ENCODE data around the gene ZP4. TPM values are rescaled to one million over a fixed set of nuclear protein-coding genes. Genes with fewer than 3 reads are reported as not detected.

ZP4 gene
- total RNA-seq (2014; rRNA removed; shearing (Covaris generic)) = not detected in 2 replicates

- Histone ChIP-seq H3K27ac (no peak within 1 kb of the TSS), H3K4me1 (replicated peaks) (no peaks in the 10 kb centered on the region), H3K27me3 (replicated peaks) (no peaks in the 10 kb centered on the region), H3K36me3 (no peaks in the 10 kb centered on the region), H3K9me3 (replicated peaks) (0 out of 2 replicates have a peak, but pooled peaks cover 2% of the 10 kb centered on the region), H3K4me3 (no peak within 1 kb of the TSS)
- DNase-seq (ENCODE audit: low read depth in 1 of 2, low spot score in 2 of 2) = no peak
Observed at GRCh38 chr1:237890822-237891221, at the start of gene ZP4. ZP4 (minus strand) TSS chr1:237890922; CDS start chr1:237890635, 287 bp downstream.

- no peak overlapping the region for H3K27ac ChIP-seq
- no peaks in the 10 kb centered on the region for H3K4me1 ChIP-seq (replicated peaks)
- no peaks in the 10 kb centered on the region for H3K36me3 ChIP-seq
- H3K4me3 ChIP-seq = no peak overlapping the region
- H3K27me3 ChIP-seq (replicated peaks) = no peaks in the 10 kb centered on the region
- H3K9me3 ChIP-seq (replicated peaks) = no peaks in the 10 kb centered on the region
- no peak for DNase-seq (ENCODE audit: low read depth in 1 of 2, low spot score in 2 of 2)
Observed at GRCh38 chr1:237938553-237938952, 47.8 kb upstream of the ZP4 start.

GRCh38 chr1:237938068-237938467, 47.3 kb upstream of the ZP4 start:
- no peaks in the 10 kb centered on the region for H3K4me1 ChIP-seq (replicated peaks)
- H3K27me3 ChIP-seq (replicated peaks) = no peaks in the 10 kb centered on the region
- no peak overlapping the region for H3K27ac ChIP-seq
- DNase-seq (ENCODE audit: low read depth in 1 of 2, low spot score in 2 of 2) = no peak
- H3K36me3 ChIP-seq = no peaks in the 10 kb centered on the region
- H3K9me3 ChIP-seq (replicated peaks) = no peaks in the 10 kb centered on the region
- H3K4me3 ChIP-seq = no peak overlapping the region

GRCh38 chr1:237932816-237933215, 42.1 kb upstream of the ZP4 start:
- Histone ChIP-seq H3K9me3 (replicated peaks) (no peaks in the 10 kb centered on the region), H3K27ac (no peak overlapping the region), H3K27me3 (replicated peaks) (no peaks in the 10 kb centered on the region), H3K4me3 (no peak overlapping the region), H3K36me3 (no peaks in the 10 kb centered on the region), H3K4me1 (replicated peaks) (no peaks in the 10 kb centered on the region)
- DNase-seq (ENCODE audit: low read depth in 1 of 2, low spot score in 2 of 2) = no peak

- Histone ChIP-seq H3K27ac (no peak overlapping the region), H3K27me3 (replicated peaks) (no peaks in the 10 kb centered on the region), H3K36me3 (no peaks in the 10 kb centered on the region), H3K9me3 (replicated peaks) (no peaks in the 10 kb centered on the region), H3K4me1 (replicated peaks) (no peaks in the 10 kb centered on the region), H3K4me3 (no peak overlapping the region)
- DNase-seq (ENCODE audit: low read depth in 1 of 2, low spot score in 2 of 2) = no peak
Observed at GRCh38 chr1:237931581-237931980, 40.9 kb upstream of the ZP4 start.

GRCh38 chr1:237927198-237927597, 36.5 kb upstream of the ZP4 start:
- no peaks in the 10 kb centered on the region for H3K36me3 ChIP-seq

GRCh38 chr1:237921306-237921705, 30.6 kb upstream of the ZP4 start:
- Histone ChIP-seq H3K4me1 (replicated peaks) (no peaks in the 10 kb centered on the region), H3K27me3 (replicated peaks) (no peaks in the 10 kb centered on the region), H3K36me3 (no peaks in the 10 kb centered on the region), H3K27ac (no peak overlapping the region), H3K9me3 (replicated peaks) (0 out of 2 replicates have a peak, but pooled peaks cover 2% of the 10 kb centered on the region), H3K4me3 (no peak overlapping the region)
- DNase-seq (ENCODE audit: low read depth in 1 of 2, low spot score in 2 of 2) = no peak

More at GRCh38 chr1:237927198-237927597, 36.5 kb upstream of the ZP4 start:
- Histone ChIP-seq H3K4me3 (no peak overlapping the region), H3K9me3 (replicated peaks) (no peaks in the 10 kb centered on the region), H3K27ac (no peak overlapping the region), H3K27me3 (replicated peaks) (no peaks in the 10 kb centered on the region), H3K4me1 (replicated peaks) (no peaks in the 10 kb centered on the region)
- DNase-seq (ENCODE audit: low read depth in 1 of 2, low spot score in 2 of 2) = no peak

GRCh38 chr1:237913345-237913744, 22.6 kb upstream of the ZP4 start:
- H3K4me1 ChIP-seq (replicated peaks) = no peaks in the 10 kb centered on the region
- no peaks in the 10 kb centered on the region for H3K36me3 ChIP-seq
- no peaks in the 10 kb centered on the region for H3K27me3 ChIP-seq (replicated peaks)
- peaks cover 3% of the 10 kb centered on the region; the same call in 1 of the 2 replicates for H3K9me3 ChIP-seq (replicated peaks)
- H3K27ac ChIP-seq = no peak overlapping the region
- no peak overlapping the region for H3K4me3 ChIP-seq
- no peak for DNase-seq (ENCODE audit: low read depth in 1 of 2, low spot score in 2 of 2)

GRCh38 chr1:237911911-237912310, 21.2 kb upstream of the ZP4 start:
- H3K27ac ChIP-seq = no peak overlapping the region
- no peaks in the 10 kb centered on the region for H3K27me3 ChIP-seq (replicated peaks)
- DNase-seq (ENCODE audit: low read depth in 1 of 2, low spot score in 2 of 2) = no peak
- no peak overlapping the region for H3K4me3 ChIP-seq
- H3K4me1 ChIP-seq (replicated peaks) = no peaks in the 10 kb centered on the region
- H3K36me3 ChIP-seq = no peaks in the 10 kb centered on the region
- peaks cover 3% of the 10 kb centered on the region; the same call in 1 of the 2 replicates for H3K9me3 ChIP-seq (replicated peaks)

- Histone ChIP-seq H3K27me3 (replicated peaks) (no peaks in the 10 kb centered on the region), H3K36me3 (no peaks in the 10 kb centered on the region), H3K4me3 (no peak overlapping the region), H3K4me1 (replicated peaks) (no peaks in the 10 kb centered on the region), H3K27ac (no peak overlapping the region), H3K9me3 (replicated peaks) (peaks cover 3% of the 10 kb centered on the region; the same call in 1 of the 2 replicates)
- no peak for DNase-seq (ENCODE audit: low read depth in 1 of 2, low spot score in 2 of 2)
Observed at GRCh38 chr1:237910834-237911233, 20.1 kb upstream of the ZP4 start.

- Histone ChIP-seq H3K27ac (no peak overlapping the region), H3K9me3 (replicated peaks) (peaks cover 4% of the 10 kb centered on the region; the same call in 1 of the 2 replicates), H3K4me1 (replicated peaks) (no peaks in the 10 kb centered on the region), H3K27me3 (replicated peaks) (no peaks in the 10 kb centered on the region), H3K36me3 (no peaks in the 10 kb centered on the region), H3K4me3 (no peak overlapping the region)
- no peak for DNase-seq (ENCODE audit: low read depth in 1 of 2, low spot score in 2 of 2)
Observed at GRCh38 chr1:237903961-237904360, 13.2 kb upstream of the ZP4 start.

- no peak overlapping the region for H3K27ac ChIP-seq
- no peak overlapping the region for H3K4me3 ChIP-seq
- no peak for DNase-seq (ENCODE audit: low read depth in 1 of 2, low spot score in 2 of 2)
Observed at GRCh38 chr1:237902960-237903743, 12.4 kb upstream of the ZP4 start.

GRCh38 chr1:237901299-237901934, 10.7 kb upstream of the ZP4 start:
- H3K27me3 ChIP-seq (replicated peaks) = no peaks in the 10 kb centered on the region
- H3K4me3 ChIP-seq = no peak overlapping the region
- DNase-seq (ENCODE audit: low read depth in 1 of 2, low spot score in 2 of 2) = no peak
- no peaks in the 10 kb centered on the region for H3K36me3 ChIP-seq
- H3K27ac ChIP-seq = no peak overlapping the region
- H3K9me3 ChIP-seq (replicated peaks) = 0 out of 2 replicates have a peak, but pooled peaks cover 4% of the 10 kb centered on the region
- no peaks in the 10 kb centered on the region for H3K4me1 ChIP-seq (replicated peaks)

More at GRCh38 chr1:237902960-237903743, 12.4 kb upstream of the ZP4 start:
- Histone ChIP-seq H3K36me3 (no peaks in the 10 kb centered on the region), H3K27me3 (replicated peaks) (no peaks in the 10 kb centered on the region), H3K4me1 (replicated peaks) (no peaks in the 10 kb centered on the region), H3K9me3 (replicated peaks) (peaks cover 4% of the 10 kb centered on the region; the same call in 1 of the 2 replicates)

- DNase-seq (ENCODE audit: low read depth in 1 of 2, low spot score in 2 of 2) = no peak
- Histone ChIP-seq H3K4me3 (no peak overlapping the region), H3K4me1 (replicated peaks) (no peaks in the 10 kb centered on the region), H3K36me3 (no peaks in the 10 kb centered on the region), H3K27ac (no peak overlapping the region), H3K27me3 (replicated peaks) (no peaks in the 10 kb centered on the region), H3K9me3 (replicated peaks) (0 out of 2 replicates have a peak, but pooled peaks cover 2% of the 10 kb centered on the region)
Observed at GRCh38 chr1:237895630-237896029, 4.9 kb upstream of the ZP4 start.

Measured in SJSA1 (cell line).